GM12878 (cell line): ENCODE results near the gene TIMP2. TPM values are rescaled to one million over a fixed set of nuclear protein-coding genes. Genes with fewer than 3 reads are reported as not detected.

ENCODE experiments used
- ATAC-seq: fragments of 200-7000 bp; cut with Tn5 transposase; 3 replicates; pipeline ENCODE4 v1.9.1; 2020; ENCODE audit warnings: mild to moderate bottlenecking, moderate library complexity
- BruUV-seq: library from RNA; stranded (reverse); fragments of 400-500 nt; replicated peaks from 2 replicates; lab custom pipeline; 2021; lab: Mats Ljungman, UMichigan
- CTCF ChIA-PET: fragments of 300-600 bp; sonication (Branson Sonifier 250); formaldehyde crosslinking; extraction: SDS; loops from one replicate; lab custom pipeline; 2021; ENCODE audit warnings: inconsistent platforms; lab: Yijun Ruan, JAX
- POLR2A ChIA-PET: fragments of 350-600 bp; formaldehyde crosslinking; extraction: SDS; loops from one replicate; lab custom pipeline; 2021; ENCODE audit warnings: inconsistent platforms; lab: Charles Lee
- RAD21 ChIA-PET: fragments of 300-600 bp; sonication (Branson Sonifier 250); formaldehyde crosslinking; loops from one replicate; lab custom pipeline; 2023; ENCODE audit warnings: antibody characterized with exemption; ENCODE audit not compliant: unreplicated experiment; lab: Charles Lee
- SMC1A ChIA-PET: fragments of 300-600 bp; sonication (Branson Sonifier 250); formaldehyde crosslinking; loops from one replicate; lab custom pipeline; 2023; ENCODE audit not compliant: unreplicated experiment, uncharacterized antibody; lab: Charles Lee
- DNase-seq: peaks from one replicate; pipeline ENCODE4 v3.0.0-alpha.2; 2011; ENCODE audit warnings: low read depth, low spot score
- FAIRE-seq: peaks from 3 replicates; lab custom pipeline; 2011; peaks lifted over from hg19 to GRCh38; lab: Jason Lieb, UNC
- H2AFZ ChIP-seq: 2 replicates; pipeline ENCODE4 v1.6.0; 2011; ENCODE audit warnings: low read depth, low read length, control low read depth; ENCODE audit not compliant: control insufficient read depth
- H3K27ac ChIP-seq: 2 replicates; pipeline ENCODE4 v1.5.1; 2011; ENCODE audit warnings: control low read depth; ENCODE audit not compliant: control insufficient read depth, insufficient read depth
- H3K27me3 ChIP-seq, 2 experiments: replicated peaks in 1 of 2; 2 replicates each; pipeline versions ENCODE4 v1.6.0 to v1.6.1; 2011; ENCODE audit warnings: low read length in 1 of 2; ENCODE audit not compliant: control insufficient read depth in 2 of 2, insufficient read depth in 2 of 2
- H3K36me3 ChIP-seq, 2 experiments: 2 replicates each; pipeline ENCODE4 v1.5.1; 2011; ENCODE audit warnings: low read length in 1 of 2; ENCODE audit not compliant: control insufficient read depth in 2 of 2, insufficient read depth in 2 of 2
- H3K4me1 ChIP-seq: 2 replicates; pipeline ENCODE4 v1.6.1; 2011; ENCODE audit warnings: mild to moderate bottlenecking, low read length, moderate library complexity, mixed read lengths; ENCODE audit not compliant: control insufficient read depth, insufficient read depth
- H3K4me2 ChIP-seq: 2 replicates; pipeline ENCODE4 v1.6.0; 2011; ENCODE audit warnings: control low read depth; ENCODE audit not compliant: control insufficient read depth, insufficient read depth
- H3K4me3 ChIP-seq: fragments of 200-600 bp; sonication (generic); 2 replicates; pipeline ENCODE4 v1.5.1; 2016
- H3K79me2 ChIP-seq: 2 replicates; pipeline ENCODE4 v1.6.0; 2011; ENCODE audit warnings: low read length; ENCODE audit not compliant: control insufficient read depth, insufficient read depth
- H3K9ac ChIP-seq: 2 replicates; pipeline ENCODE4 v1.8.0; 2011; ENCODE audit warnings: low read length, control low read depth, mixed read lengths; ENCODE audit not compliant: control insufficient read depth, insufficient read depth
- H3K9me3 ChIP-seq: replicated peaks from 3 replicates; pipeline ENCODE4 v1.5.1; 2011; ENCODE audit warnings: mild to moderate bottlenecking, low read length; ENCODE audit not compliant: control insufficient read depth, insufficient read depth
- H4K20me1 ChIP-seq: 2 replicates; pipeline ENCODE4 v1.6.0; 2011; ENCODE audit not compliant: control insufficient read depth, insufficient read depth
- BHLHE40 ChIP-seq, 2 experiments: fragments of 450-650 bp in 1 of 2; IDR thresholded peaks; 2 replicates each; pipeline ENCODE4 v1.6.1; 2011 to 2017; ENCODE audit warnings: low read depth in 2 of 2, borderline replicate concordance in 1 of 2, improper control_type of control experiment in 1 of 2, low read length in 1 of 2, mild to moderate bottlenecking in 1 of 2
- ESRRA ChIP-seq: IDR thresholded peaks from 2 replicates; pipeline ENCODE4 v1.6.1; 2012; ENCODE audit warnings: mild to moderate bottlenecking, low read length, improper control_type of control experiment
- FOXK2 ChIP-seq: fragments of 450-650 bp; IDR thresholded peaks from 2 replicates; pipeline ENCODE4 v1.6.1; 2017; ENCODE audit warnings: mild to moderate bottlenecking, moderate library complexity
- HDGF ChIP-seq: fragments of 450-650 bp; IDR thresholded peaks from 2 replicates; pipeline ENCODE4 v1.6.1; 2016; ENCODE audit warnings: antibody characterized with exemption
- HSF1 ChIP-seq: fragments of 150-350 bp; IDR thresholded peaks from 2 replicates; pipeline ENCODE4 v1.6.1; 2014; ENCODE audit warnings: mild to moderate bottlenecking, low read depth, low read length
- NFYA ChIP-seq: IDR thresholded peaks from 2 replicates; pipeline ENCODE4 v1.6.1; 2011; ENCODE audit warnings: low read depth, mild to moderate bottlenecking, low read length, improper control_type of control experiment, borderline replicate concordance
- RELA ChIP-seq: fragments of 450-650 bp; IDR thresholded peaks from 2 replicates; pipeline ENCODE4 v1.8.0; 2014; ENCODE audit warnings: borderline replicate concordance; ENCODE audit not compliant: partially characterized antibody
- RFX5 ChIP-seq: IDR thresholded peaks from 2 replicates; pipeline ENCODE4 v1.6.1; 2011; ENCODE audit warnings: low read depth, low read length, improper control_type of control experiment
- SIX5 ChIP-seq: IDR thresholded peaks from 2 replicates; pipeline ENCODE4 v1.6.1; 2011; ENCODE audit warnings: mild to moderate bottlenecking, low read depth, low read length, moderate library complexity; ENCODE audit not compliant: severe bottlenecking
- SRF ChIP-seq, 2 experiments: IDR thresholded peaks; 2 replicates each; pipeline ENCODE4 v1.6.1; 2011; ENCODE audit warnings: low read depth in 2 of 2, low read length in 2 of 2, mild to moderate bottlenecking in 1 of 2, moderate library complexity in 1 of 2
- SUPT20H ChIP-seq: IDR thresholded peaks from 2 replicates; pipeline ENCODE4 v1.6.1; 2011; ENCODE audit warnings: low read depth, mild to moderate bottlenecking, low read length, moderate library complexity, borderline replicate concordance; ENCODE audit not compliant: control insufficient read depth
- ZBTB4 ChIP-seq: fragments of 450-650 bp; formaldehyde crosslinking; IDR thresholded peaks from 2 replicates; pipeline ENCODE4 v1.4.0; 2022; ENCODE audit warnings: mild to moderate bottlenecking, moderate library complexity
- WGBS: methylation state at CpG from one replicate; pipeline ENCODE4 v1.1.6; 2016; ENCODE audit warnings: low lambda C conversion rate; ENCODE audit not compliant: insufficient replicate concordance, insufficient coverage; ENCODE audit errors: missing lambda C conversion rate; 5-methylcytosine and 5-hydroxymethylcytosine counted together
- in situ Hi-C: fragments of 300-500 bp; cut with MboI; formaldehyde crosslinking; loops from 9 replicates; pipeline ENCODE4 v1.14.3; 2018; ENCODE audit warnings: mixed read lengths
- intact Hi-C: fragments of 100-400 bp; cut with micrococcal nuclease; formaldehyde crosslinking; loops from one replicate; pipeline ENCODE4 v1.14.2; 2022; ENCODE audit not compliant: unreplicated experiment
- polyA plus RNA-seq, 11 experiments: library from polyadenylated mRNA; depleted of rRNA in 4 of 11; unstranded in 6 of 11; stranded (reverse) in 5 of 11; fragments of >200 nt; fragmentation: Nextera tagmentation in 4 of 11; fragmentation: Illumina TruSeq in 1 of 11; extraction: Ambion mirVana in 4 of 11; extraction: Trizol in 1 of 11; gene quantifications; 1 replicate in 1 of 11; 2 replicates in 10 of 11; pipeline versions ENCODE4 v1.2.1 to v1.2.3, GENCODE V29; 2011 to 2016; ENCODE audit warnings: inconsistent platforms in 2 of 11, missing spikeins in 2 of 11, low read depth in 1 of 11
- total RNA-seq, 4 experiments: library from RNA; depleted of rRNA in 3 of 4; stranded (reverse); fragments of >200 nt in 3 of 4; fragmentation: Illumina TruSeq in 1 of 4; extraction: Trizol in 1 of 4; gene quantifications; 2 replicates each; pipeline versions ENCODE4 v1.2.1 to v1.2.3, GENCODE V29; 2013 to 2021

Gene TIMP2
- total and polyA plus RNA-seq, 10 of the 15 experiments (the other 5 are each of a cell fraction or from before 2014, with no cell fraction given): 0.03 to 0.41 (median 0.04) TPM; not detected in 7

- SMC1A ChIA-PET: no interaction called here
- 0% methylated on average over 5 of the region's 6 CpGs for WGBS
- H3K79me2 ChIP-seq: no peaks in the 10 kb centered on the region
- H4K20me1 ChIP-seq: no peaks in the 10 kb centered on the region
- H3K9me3 ChIP-seq: no peaks in the 10 kb centered on the region
- no peaks in the 10 kb centered on the region for H3K4me1 ChIP-seq
- BruUV-seq: no TSS peak
- RAD21 ChIA-PET: no interaction called here
- no peak overlapping the region for H3K9ac ChIP-seq
- in situ Hi-C loops (no loop called here), intact Hi-C loops (no loop called here)
- CTCF ChIA-PET: no interaction called here
- ATAC-seq: no peak
- no peak for FAIRE-seq
- H3K4me2 ChIP-seq: no peak overlapping the region
- POLR2A ChIA-PET: no interaction called here
- peaks cover 0 to 4% of the 10 kb centered on the region in 2 experiments; a peak in 2 of 4 replicates for H3K27me3 ChIP-seq
- TF ChIP-seq RELA (no peak), ESRRA (no peak), HSF1 (no peak), SRF (IDR thresholded peaks at IDR 0.05; ENCODE audit: low read depth in 2 of 2, low read length in 2 of 2) (no peak)
- DNase-seq: no peak
- no peak overlapping the region for H2AFZ ChIP-seq
- no peaks in the 10 kb centered on the region for H3K36me3 ChIP-seq
- H3K4me3 ChIP-seq: no peak overlapping the region
- H3K27ac ChIP-seq: no peak overlapping the region
Measured at GRCh38 chr17:78939615-78940014, 14.4 kb upstream of the TIMP2 start.

GRCh38 chr17:78937561-78937960 is 12.4 kb upstream of the TIMP2 start:
- CTCF ChIA-PET: no interaction called here
- BruUV-seq: no TSS peak
- intact Hi-C loops (no loop called here), in situ Hi-C loops (no loop called here)
- Histone ChIP-seq H3K9ac (no peak overlapping the region), H3K27ac (no peak overlapping the region), H3K4me1 (peaks cover 3% of the 10 kb centered on the region; the same call in 1 of the 2 replicates), H4K20me1 (no peaks in the 10 kb centered on the region), H3K36me3 (no peaks in the 10 kb centered on the region), H2AFZ (no peak overlapping the region), H3K27me3 (peaks cover 0 to 2% of the 10 kb centered on the region in 2 experiments; a peak in 2 of 4 replicates), H3K9me3 (no peaks in the 10 kb centered on the region), H3K79me2 (no peaks in the 10 kb centered on the region), H3K4me3 (no peak overlapping the region), H3K4me2 (no peak overlapping the region)
- ATAC-seq (no peak), DNase-seq (no peak), FAIRE-seq (no peak)
- RAD21 ChIA-PET: no interaction called here
- POLR2A ChIA-PET: no interaction called here
- SMC1A ChIA-PET: no interaction called here
- 57% methylated on average over 11 of the region's 11 CpGs for WGBS
- TF ChIP-seq SUPT20H: no peak
- TF ChIP-seq FOXK2: no peak
- no peak for TF ChIP-seq NFYA
- TF ChIP-seq BHLHE40 (IDR thresholded peaks at IDR 0.05; ENCODE audit: borderline replicate concordance in 1 of 2, low read depth in 2 of 2, low read length in 1 of 2): no peak
- no peak for TF ChIP-seq ESRRA
- TF ChIP-seq SIX5: no peak
- TF ChIP-seq HDGF: no peak
- no peak for TF ChIP-seq ZBTB4
- no peak for TF ChIP-seq RFX5
